A673 (cell line): ENCODE results near the gene BTBD9.

Experiments used
- CTCF ChIP-seq: fragments of 300-800, 200-600 bp; sonication (generic); conservative IDR thresholded peaks from 2 replicates; pipeline ENCODE4 v1.5.1; 2017; ENCODE audit warnings: low read depth, mild to moderate bottlenecking, antibody characterized with exemption, low read length, moderate library complexity, mixed read lengths
- EZH2 ChIP-seq: fragments of 200-600 bp; sonication (generic); IDR thresholded peaks from 2 replicates; pipeline ENCODE4 v1.6.1; 2017; ENCODE audit warnings: borderline replicate concordance, low read depth, mild to moderate bottlenecking, mixed read lengths, antibody characterized with exemption, low read length; ENCODE audit not compliant: poor library complexity, severe bottlenecking

- TF ChIP-seq CTCF (no peak), EZH2 (no peak)
Measured at GRCh38 chr6:38370653-38371601, 268.8 kb downstream of the BTBD9 start.
